Muscle layer of colon (tissue), 2 donors: Measurements from ENCODE around the gene SCCPDH.
"Not testable (repeated sequence)": the region's sequence is repeated elsewhere in the genome, so short reads cannot be mapped to it uniquely, and the experiment has no call there.

ENCODE experiments used
- H3K27ac ChIP-seq: one replicate; pipeline ENCODE4 v1.7.0; 2013; ENCODE audit warnings: low read depth, mild to moderate bottlenecking, low read length, moderate library complexity
- H3K27me3 ChIP-seq, 2 donors: one replicate each; pipeline ENCODE4 v1.7.0; 2013; ENCODE audit warnings: low read length in 2 of 2, mild to moderate bottlenecking in 2 of 2; ENCODE audit not compliant: insufficient read depth in 2 of 2, control insufficient read depth in 1 of 2
- H3K36me3 ChIP-seq: one replicate; pipeline ENCODE4 v1.7.0; 2013; ENCODE audit warnings: mild to moderate bottlenecking, low read length; ENCODE audit not compliant: insufficient read depth
- H3K4me1 ChIP-seq: one replicate; pipeline ENCODE4 v1.7.0; 2013; ENCODE audit warnings: mild to moderate bottlenecking, low read length; ENCODE audit not compliant: insufficient read depth
- H3K4me3 ChIP-seq, 2 donors: one replicate each; pipeline ENCODE4 v1.7.0; 2013; ENCODE audit warnings: low read length in 2 of 2, low read depth in 1 of 2, mild to moderate bottlenecking in 1 of 2, moderate library complexity in 1 of 2
- H3K9ac ChIP-seq: one replicate; pipeline ENCODE4 v1.7.0; 2013; ENCODE audit warnings: low read length
- H3K9me3 ChIP-seq: one replicate; pipeline ENCODE4 v1.7.0; 2013; ENCODE audit warnings: mild to moderate bottlenecking, low read length
- donor health status: abdominal sarcoma.
- donor health status: Adenocarcinoma of cecum.

Gene SCCPDH

DNA sequence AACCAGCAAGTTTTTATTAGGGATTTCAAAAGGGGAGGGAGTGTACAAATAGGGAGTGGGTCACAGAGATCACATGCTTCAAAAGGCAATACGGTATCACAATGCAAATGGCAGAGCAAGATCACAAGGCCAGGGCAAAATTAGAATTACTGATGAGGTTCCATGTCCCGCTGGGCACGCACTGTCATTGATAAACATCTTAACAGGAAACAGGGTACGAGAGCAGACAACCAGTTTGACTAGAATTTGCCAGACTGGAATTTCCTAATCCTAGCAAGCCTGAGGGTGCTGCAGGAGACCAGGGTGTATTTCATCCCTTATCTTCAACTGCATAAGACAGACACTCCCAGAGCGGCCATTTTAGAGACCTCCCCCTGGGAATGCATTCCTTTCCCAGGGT, 4.8 kb downstream of the SCCPDH start:
- not testable (repeated sequence) for H3K27me3 ChIP-seq, H3K9ac ChIP-seq, H3K27ac ChIP-seq, H3K4me3 ChIP-seq, H3K4me1 ChIP-seq, H3K9me3 ChIP-seq
- H3K36me3 ChIP-seq: peaks cover 44% of the 10 kb centered on the region

DNA sequence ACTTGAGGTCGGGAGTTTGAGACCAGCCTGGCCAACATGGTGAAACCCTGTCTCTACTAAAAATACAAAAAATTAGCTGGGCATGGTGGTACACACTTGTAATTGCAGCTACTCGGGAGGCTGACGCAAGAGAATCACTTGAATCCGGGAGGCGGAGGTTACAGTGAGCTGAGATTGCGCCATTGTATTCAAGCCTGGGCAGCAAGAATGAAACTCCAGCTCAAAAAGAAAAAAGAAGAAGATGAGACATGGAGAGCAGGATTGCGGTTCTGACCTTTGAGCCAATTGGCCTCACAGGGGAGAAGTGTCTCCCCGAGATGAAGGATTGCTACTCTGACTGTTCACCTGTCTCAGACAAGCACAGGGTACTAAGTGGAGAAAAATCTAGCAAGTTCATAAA, 6.6 kb downstream of the SCCPDH start:
- Histone ChIP-seq H3K4me1 (no peaks in the 10 kb centered on the region), H3K9ac (no peak overlapping the region), H3K27ac (no peak overlapping the region), H3K4me3 (no peak overlapping the region), H3K36me3 (peaks cover 49% of the 10 kb centered on the region), H3K27me3 (no peaks in the 10 kb centered on the region), H3K9me3 (no peaks in the 10 kb centered on the region)

- H3K4me1 ChIP-seq, H3K27ac ChIP-seq, H3K27me3 ChIP-seq, H3K9me3 ChIP-seq, H3K9ac ChIP-seq, H3K4me3 ChIP-seq: not testable (repeated sequence)
- peaks cover 59% of the 10 kb centered on the region for H3K36me3 ChIP-seq
Observed at GRCh38 chr1:246731873-246732272, 7.7 kb downstream of the SCCPDH start.

GRCh38 chr1:246733704-246734103, 9.5 kb downstream of the SCCPDH start:
- no peak overlapping the region for H3K27ac ChIP-seq
- no peak overlapping the region for H3K9ac ChIP-seq
- H3K4me3 ChIP-seq: no peak overlapping the region
- no peaks in the 10 kb centered on the region for H3K27me3 ChIP-seq
- no peaks in the 10 kb centered on the region for H3K9me3 ChIP-seq
- peaks cover 57% of the 10 kb centered on the region for H3K36me3 ChIP-seq
- H3K4me1 ChIP-seq: no peaks in the 10 kb centered on the region

GRCh38 chr1:246734866-246735265, 10.7 kb downstream of the SCCPDH start:
- peaks cover 47% of the 10 kb centered on the region for H3K36me3 ChIP-seq
- no peaks in the 10 kb centered on the region for H3K27me3 ChIP-seq
- no peaks in the 10 kb centered on the region for H3K9me3 ChIP-seq
- no peaks in the 10 kb centered on the region for H3K4me1 ChIP-seq
- H3K9ac ChIP-seq: no peak overlapping the region
- H3K27ac ChIP-seq: no peak overlapping the region
- no peak overlapping the region for H3K4me3 ChIP-seq

DNA sequence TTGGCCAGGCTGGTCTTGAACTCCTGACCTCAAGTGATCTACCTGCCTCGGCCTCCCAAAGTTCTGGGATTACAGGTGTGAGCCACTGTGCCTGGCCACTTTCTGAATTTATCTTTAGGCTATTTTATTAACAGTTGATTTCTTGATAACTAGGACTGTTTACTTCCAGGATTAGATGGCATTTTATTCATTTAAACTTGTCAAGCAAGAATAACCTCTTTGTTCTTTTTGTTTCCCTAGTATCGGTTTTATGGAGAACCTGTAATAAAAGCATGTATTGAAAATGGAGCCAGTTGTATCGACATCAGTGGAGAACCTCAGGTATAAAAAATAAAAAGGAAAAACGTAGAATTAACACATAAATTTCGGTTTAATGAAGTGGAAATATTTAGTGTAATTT, 11.5 kb downstream of the SCCPDH start:
- Histone ChIP-seq H3K9ac (no peak overlapping the region), H3K27me3 (no peaks in the 10 kb centered on the region), H3K4me3 (no peak overlapping the region), H3K4me1 (no peaks in the 10 kb centered on the region), H3K36me3 (peaks cover 40% of the 10 kb centered on the region), H3K9me3 (no peaks in the 10 kb centered on the region), H3K27ac (no peak overlapping the region)

DNA sequence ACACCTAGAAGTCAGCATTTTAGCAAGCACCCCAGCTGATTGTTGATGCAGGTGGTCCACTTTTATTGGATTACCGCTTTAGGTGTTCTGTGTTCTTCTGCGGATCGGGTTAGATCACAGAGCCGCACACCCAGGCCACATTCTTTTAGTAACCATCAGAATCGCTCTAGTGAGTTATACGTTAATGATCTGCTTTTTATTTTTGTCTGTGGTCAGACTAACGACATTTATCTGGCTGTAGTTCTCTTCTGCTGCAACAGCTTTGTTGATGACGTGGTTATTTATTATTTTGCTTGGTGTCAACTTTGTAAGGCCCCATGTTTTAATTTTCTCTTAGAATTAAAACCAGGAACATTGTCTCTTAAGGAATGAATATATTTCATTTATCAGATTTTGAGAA, 18.2 kb downstream of the SCCPDH start:
- no peak overlapping the region for H3K27ac ChIP-seq
- H3K27me3 ChIP-seq: no peaks in the 10 kb centered on the region
- no peak overlapping the region for H3K4me3 ChIP-seq
- no peak overlapping the region for H3K9ac ChIP-seq
- H3K36me3 ChIP-seq: peaks cover 38% of the 10 kb centered on the region
- no peaks in the 10 kb centered on the region for H3K4me1 ChIP-seq
- H3K9me3 ChIP-seq: no peaks in the 10 kb centered on the region

- not testable (repeated sequence) for H3K27me3 ChIP-seq, H3K4me3 ChIP-seq, H3K9me3 ChIP-seq, H3K9ac ChIP-seq, H3K27ac ChIP-seq
- peaks cover 36% of the 10 kb centered on the region for H3K36me3 ChIP-seq
- peaks cover 11% of the 10 kb centered on the region for H3K4me1 ChIP-seq
Observed at GRCh38 chr1:246746155-246746554, 21.9 kb downstream of the SCCPDH start.

- H3K36me3 ChIP-seq: peaks cover 17% of the 10 kb centered on the region
- no peaks in the 10 kb centered on the region for H3K9me3 ChIP-seq
- no peaks in the 10 kb centered on the region for H3K27me3 ChIP-seq
- H3K4me1 ChIP-seq: peaks cover 11% of the 10 kb centered on the region
- H3K4me3 ChIP-seq: no peak overlapping the region
- H3K9ac ChIP-seq: no peak overlapping the region
- no peak overlapping the region for H3K27ac ChIP-seq
Observed at GRCh38 chr1:246748006-246748405, 23.8 kb downstream of the SCCPDH start.

GRCh38 chr1:246748867-246749266, 24.7 kb downstream of the SCCPDH start:
- Histone ChIP-seq H3K4me3 (no peak overlapping the region), H3K9me3 (no peaks in the 10 kb centered on the region), H3K27me3 (no peaks in the 10 kb centered on the region), H3K9ac (no peak overlapping the region), H3K36me3 (peaks cover 16% of the 10 kb centered on the region), H3K27ac (no peak overlapping the region), H3K4me1 (peaks cover 11% of the 10 kb centered on the region)

GRCh38 chr1:246750752-246751151, 26.5 kb downstream of the SCCPDH start:
- Histone ChIP-seq H3K36me3 (peaks cover 7% of the 10 kb centered on the region), H3K9me3 (no peaks in the 10 kb centered on the region), H3K4me1 (peaks cover 11% of the 10 kb centered on the region), H3K4me3 (no peak overlapping the region), H3K9ac (no peak overlapping the region), H3K27me3 (no peaks in the 10 kb centered on the region), H3K27ac (no peak overlapping the region)

DNA sequence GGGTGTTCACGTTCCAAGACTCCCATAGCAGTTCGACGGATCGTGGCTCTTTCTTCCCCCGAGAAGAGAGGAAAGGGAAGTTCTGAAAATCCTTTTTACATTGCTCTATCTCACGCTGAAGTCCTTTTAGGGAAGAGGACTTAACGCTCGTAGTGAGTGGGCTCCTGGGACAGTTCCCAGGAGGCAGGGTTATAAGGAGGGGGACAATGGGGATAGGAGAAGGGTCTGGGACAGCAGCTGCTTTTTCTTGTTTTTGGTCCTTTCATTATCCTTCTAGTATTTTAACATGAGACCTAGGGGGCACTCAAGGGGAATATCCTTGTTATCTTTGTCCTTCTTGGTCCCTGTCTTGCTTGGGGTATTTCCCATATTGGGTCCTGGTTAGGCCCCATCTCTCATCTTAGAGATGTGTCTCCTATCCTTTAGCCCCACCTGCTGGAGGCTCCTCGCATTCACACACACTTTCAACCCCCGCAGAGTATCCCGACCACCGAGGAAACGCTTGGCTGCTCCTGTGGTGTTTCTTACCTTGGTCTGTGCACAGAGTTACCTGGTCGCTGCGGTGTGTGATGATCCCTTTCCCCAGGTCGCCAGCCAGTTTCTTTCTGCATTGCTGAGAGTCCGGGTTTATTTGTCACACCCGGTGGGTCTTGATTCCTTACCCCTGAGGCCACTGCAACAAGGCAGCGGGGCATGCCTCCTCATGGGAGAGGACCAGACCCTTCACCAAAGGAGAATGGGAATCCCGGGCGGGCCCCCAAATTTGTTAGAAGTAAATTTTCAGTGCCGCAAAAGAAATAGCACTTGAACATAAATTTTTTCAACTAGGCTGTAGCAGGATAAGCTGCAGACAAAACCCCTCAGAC, 29.7 kb downstream of the SCCPDH start:
- Histone ChIP-seq H3K27ac (no peak overlapping the region), H3K36me3 (peaks cover 7% of the 10 kb centered on the region), H3K9me3 (no peaks in the 10 kb centered on the region), H3K9ac (no peak overlapping the region), H3K27me3 (no peaks in the 10 kb centered on the region), H3K4me3 (no peak overlapping the region), H3K4me1 (peaks cover 11% of the 10 kb centered on the region)
